Upper lobe of left lung (tissue), 6 donors: ENCODE data around the gene GUCY1B1. TPM values are rescaled to one million over a fixed set of nuclear protein-coding genes. Genes with fewer than 3 reads are reported as not detected.
A peak's percentile ranks its signal among the peaks of the same experiment; 100 is the strongest.

ENCODE experiments used
- ATAC-seq, 2 donors: fragments of 200-7000 bp; cut with Tn5 transposase; one replicate each; pipeline ENCODE4 v1.9.1; 2022; ENCODE audit warnings: mild to moderate bottlenecking in 2 of 2, moderate library complexity in 2 of 2; ENCODE audit not compliant: low FRiP score in 2 of 2
- DNase-seq, 2 donors: peaks; one replicate each; pipeline ENCODE4 v3.0.0-alpha.2; 2019 to 2020
- H3K27ac ChIP-seq, 4 donors: fragments of 200-600 bp; sonication (generic); one replicate each; pipeline ENCODE4 v1.5.1; 2016 to 2019
- H3K27me3 ChIP-seq, 4 donors: fragments of 200-600 bp; sonication (generic); one replicate each; pipeline ENCODE4 v1.5.1; 2017 to 2019
- H3K36me3 ChIP-seq, 4 donors: fragments of 200-600 bp; sonication (generic); one replicate each; pipeline ENCODE4 v1.5.1; 2016 to 2019
- H3K4me1 ChIP-seq, 4 donors: fragments of 200-600 bp; sonication (generic); one replicate each; pipeline ENCODE4 v1.5.1; 2018 to 2019
- H3K4me3 ChIP-seq, 4 donors: fragments of 200-600 bp; sonication (generic); one replicate each; pipeline ENCODE4 v1.5.1; 2017 to 2019; ENCODE audit warnings: mild to moderate bottlenecking in 2 of 4, moderate library complexity in 1 of 4
- H3K9me3 ChIP-seq, 4 donors: fragments of 200-600 bp; sonication (generic); one replicate each; pipeline ENCODE4 v1.5.1; 2018 to 2019
- CTCF ChIP-seq, 6 experiments: fragments of 450-650 bp in 4 of 6; fragments of 200-600 bp in 2 of 6; sonication (generic) in 2 of 6; IDR thresholded peaks; one replicate each; pipeline ENCODE4 v1.5.1; 2016 to 2019; ENCODE audit warnings: antibody characterized with exemption in 6 of 6
- EP300 ChIP-seq, 4 donors: sonication (generic); formaldehyde crosslinking; IDR thresholded peaks; one replicate each; pipeline ENCODE4 v1.5.1; 2017; ENCODE audit warnings: antibody characterized with exemption in 4 of 4, control low read depth in 2 of 4
- POLR2A ChIP-seq, 4 donors: fragments of 450-650 bp; IDR thresholded peaks; one replicate each; pipeline ENCODE4 v1.5.1; 2016 to 2017; ENCODE audit warnings: antibody characterized with exemption in 4 of 4, mild to moderate bottlenecking in 2 of 4
- POLR2AphosphoS5 ChIP-seq, 2 donors: sonication (generic); formaldehyde crosslinking; IDR thresholded peaks; one replicate each; pipeline ENCODE4 v1.5.1; 2017; ENCODE audit warnings: antibody characterized with exemption in 2 of 2
- WGBS, 2 donors: methylation state at CpG; one replicate each; pipeline ENCODE4 v1.1.5; 2017 to 2018; 5-methylcytosine and 5-hydroxymethylcytosine counted together
- total RNA-seq, 6 donors: library from RNA; depleted of rRNA in 4 of 6; stranded (reverse); fragments of >200 nt in 4 of 6; gene quantifications; one replicate each; pipeline versions ENCODE4 v1.1.0 to v1.2.1, GENCODE V29; 2016 to 2021
- donor health status: DM: no; HTN: no; CAD: no; lungs with moderate emphysema.
- donor health status: DM: no; HTN: yes; CAD: no; lungs with severe emphysema.

The GUCY1B1 gene
- total RNA-seq, 6 donors from 2014 or later: 8.1 to 24.1 (median 13.2) TPM

- peak; percentile 80 to 89 for ATAC-seq
- Histone ChIP-seq H3K27ac (no peak overlapping the region), H3K4me3 (no peak overlapping the region), H3K4me1 (peaks cover 0 to 4% (median 1%) of the 10 kb centered on the region in 4 donors), H3K9me3 (no peaks in the 10 kb centered on the region), H3K36me3 (no peaks in the 10 kb centered on the region), H3K27me3 (no peaks in the 10 kb centered on the region)
- TF ChIP-seq EP300 (IDR thresholded peaks at IDR 0.05) (no peak), POLR2A (IDR thresholded peaks at IDR 0.05) (no peak), CTCF (IDR thresholded peaks at IDR 0.05) (peak; percentile 37 to 86 (median 66))
- 10 to 14% methylated on average over 5 of the region's 5 CpGs for WGBS, 2 donors
- no peak for DNase-seq
These were observed 28.4 kb downstream of the GUCY1B1 start for GRCh38 chr4:155787113-155787710.

- Histone ChIP-seq H3K27ac (no peak overlapping the region), H3K4me3 (no peak overlapping the region)
- no peak for DNase-seq
These were observed 30.6 kb downstream of the GUCY1B1 start for GRCh38 chr4:155789391-155789790.

GRCh38 chr4:155789982-155790381, 31.2 kb downstream of the GUCY1B1 start:
- 94% methylated on average over 3 of the region's 3 CpGs for WGBS, 2 donors
- DNase-seq (no peak), ATAC-seq (no peak)
- no peaks in the 10 kb centered on the region for H3K9me3 ChIP-seq
- TF ChIP-seq EP300 (IDR thresholded peaks at IDR 0.05) (no peak), POLR2A (IDR thresholded peaks at IDR 0.05) (no peak), CTCF (IDR thresholded peaks at IDR 0.05) (no peak), POLR2AphosphoS5 (IDR thresholded peaks at IDR 0.05) (no peak)
- H3K27me3 ChIP-seq: no peaks in the 10 kb centered on the region
- H3K27ac ChIP-seq: no peak overlapping the region
- H3K4me3 ChIP-seq: no peak overlapping the region
- peaks cover 0 to 4% (median 0%) of the 10 kb centered on the region in 4 donors for H3K4me1 ChIP-seq
- H3K36me3 ChIP-seq: peaks cover 0 to 7% (median 0%) of the 10 kb centered on the region in 4 donors

More at GRCh38 chr4:155789391-155789790, 30.6 kb downstream of the GUCY1B1 start:
- ATAC-seq: no peak
- WGBS, 2 donors: 63 to 70% methylated on average over 6 of the region's 6 CpGs
- Histone ChIP-seq H3K9me3 (no peaks in the 10 kb centered on the region), H3K4me1 (peaks cover 0 to 4% (median 0%) of the 10 kb centered on the region in 4 donors), H3K27me3 (no peaks in the 10 kb centered on the region), H3K36me3 (peaks cover 0 to 2% (median 0%) of the 10 kb centered on the region in 4 donors)
- TF ChIP-seq CTCF (IDR thresholded peaks at IDR 0.05): no peak
- TF ChIP-seq POLR2AphosphoS5 (IDR thresholded peaks at IDR 0.05): no peak
- no peak for TF ChIP-seq POLR2A (IDR thresholded peaks at IDR 0.05)
- TF ChIP-seq EP300 (IDR thresholded peaks at IDR 0.05): no peak

- no peaks in the 10 kb centered on the region for H3K27me3 ChIP-seq
- WGBS, 2 donors: 85 to 100% methylated on average over 1 of the region's 1 CpG
- H3K9me3 ChIP-seq: no peaks in the 10 kb centered on the region
- TF ChIP-seq CTCF (IDR thresholded peaks at IDR 0.05) (no peak), POLR2A (IDR thresholded peaks at IDR 0.05) (no peak), POLR2AphosphoS5 (IDR thresholded peaks at IDR 0.05) (no peak), EP300 (IDR thresholded peaks at IDR 0.05) (no peak)
- no peak overlapping the region for H3K27ac ChIP-seq
- H3K36me3 ChIP-seq: peaks cover 0 to 7% (median 0%) of the 10 kb centered on the region in 4 donors
- no peak overlapping the region for H3K4me3 ChIP-seq
- no peak for ATAC-seq
- H3K4me1 ChIP-seq: no peaks in the 10 kb centered on the region
- DNase-seq: no peak
These were observed 35.9 kb downstream of the GUCY1B1 start for GRCh38 chr4:155794589-155795236.
